Measurements from ENCODE around the gene CDC42EP2.
"Not testable (repeated sequence)": the region's sequence is repeated elsewhere in the genome, so short reads cannot be mapped to it uniquely, and the experiment has no call there.

The CDC42EP2 gene

DNA sequence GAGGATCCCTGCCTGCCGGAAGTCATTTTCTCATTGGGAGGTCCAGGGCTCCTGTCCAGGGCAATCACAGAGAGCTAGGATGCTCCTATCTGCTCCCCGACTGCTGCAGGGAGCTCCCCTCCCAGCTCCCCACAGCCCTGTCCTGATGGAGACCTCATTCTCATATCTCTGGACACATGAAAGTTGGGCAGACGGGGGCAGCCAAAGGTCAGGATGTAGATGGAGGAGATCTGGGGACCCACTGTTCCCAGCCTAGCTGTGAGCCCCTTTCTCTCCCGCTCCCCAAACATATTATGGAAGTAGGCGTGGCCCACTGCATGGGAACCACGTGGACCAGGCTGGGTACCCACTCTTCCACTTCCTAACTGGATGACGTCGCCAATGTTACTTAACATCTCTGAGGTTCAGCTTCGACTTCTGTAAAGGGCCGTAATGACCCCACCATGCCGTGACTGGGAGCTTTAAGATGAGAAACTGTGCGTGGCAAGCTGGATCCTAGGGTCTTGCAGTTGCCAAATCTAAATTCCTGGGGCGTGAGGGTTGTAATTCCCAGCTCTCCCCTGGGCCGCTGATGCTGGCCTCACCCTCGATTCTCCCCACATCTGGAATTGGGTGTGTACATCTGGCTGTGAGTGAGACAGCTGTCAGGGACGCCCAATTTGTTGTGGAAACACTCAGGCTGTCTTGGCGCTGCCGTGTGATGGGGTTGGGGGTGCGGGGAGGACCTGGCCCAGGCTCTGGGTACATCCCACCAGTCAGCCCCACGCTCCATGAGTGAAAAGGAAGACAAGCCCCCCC is 1.8 kb downstream of the CDC42EP2 start:
- peak; percentile 45 for DNase-seq

DNA sequence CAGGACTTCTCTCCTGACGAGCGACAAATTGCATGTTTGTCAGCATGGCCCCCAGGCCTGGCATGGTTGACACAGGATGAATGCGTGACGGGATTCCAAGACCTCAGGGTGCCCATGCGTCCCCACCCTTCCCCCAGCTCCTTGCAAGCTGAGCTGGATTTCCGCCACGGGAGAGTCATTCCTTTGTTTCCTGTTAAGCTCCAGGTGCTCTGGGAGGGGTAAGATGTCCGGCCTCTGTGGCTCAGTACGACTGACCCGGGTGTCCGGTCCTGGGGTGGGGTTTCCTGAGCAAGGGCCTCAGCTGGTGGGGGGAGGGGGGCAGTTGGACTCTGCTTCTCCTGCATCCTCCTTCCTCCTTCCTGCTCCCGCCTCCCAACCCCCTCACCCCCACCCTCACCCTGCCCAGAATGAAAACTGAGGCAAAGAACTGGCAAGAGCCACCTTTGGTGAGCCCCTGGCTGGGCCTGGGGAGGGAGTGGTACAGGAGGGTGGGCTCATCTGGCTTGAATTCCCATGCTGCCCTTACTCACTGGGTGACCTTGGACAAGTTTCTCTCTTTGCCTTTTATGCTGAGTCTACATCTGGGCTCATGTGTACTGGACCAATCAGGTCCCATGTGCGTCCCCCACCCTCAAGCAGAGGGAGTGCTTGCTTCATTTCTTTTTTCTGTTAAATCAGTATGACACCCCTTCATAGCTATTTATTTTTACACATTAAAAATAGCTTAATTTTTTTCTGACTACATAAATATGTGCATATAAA is 2.5 kb downstream of the CDC42EP2 start:
- DNase-seq, result peak; percentile 59

DNA sequence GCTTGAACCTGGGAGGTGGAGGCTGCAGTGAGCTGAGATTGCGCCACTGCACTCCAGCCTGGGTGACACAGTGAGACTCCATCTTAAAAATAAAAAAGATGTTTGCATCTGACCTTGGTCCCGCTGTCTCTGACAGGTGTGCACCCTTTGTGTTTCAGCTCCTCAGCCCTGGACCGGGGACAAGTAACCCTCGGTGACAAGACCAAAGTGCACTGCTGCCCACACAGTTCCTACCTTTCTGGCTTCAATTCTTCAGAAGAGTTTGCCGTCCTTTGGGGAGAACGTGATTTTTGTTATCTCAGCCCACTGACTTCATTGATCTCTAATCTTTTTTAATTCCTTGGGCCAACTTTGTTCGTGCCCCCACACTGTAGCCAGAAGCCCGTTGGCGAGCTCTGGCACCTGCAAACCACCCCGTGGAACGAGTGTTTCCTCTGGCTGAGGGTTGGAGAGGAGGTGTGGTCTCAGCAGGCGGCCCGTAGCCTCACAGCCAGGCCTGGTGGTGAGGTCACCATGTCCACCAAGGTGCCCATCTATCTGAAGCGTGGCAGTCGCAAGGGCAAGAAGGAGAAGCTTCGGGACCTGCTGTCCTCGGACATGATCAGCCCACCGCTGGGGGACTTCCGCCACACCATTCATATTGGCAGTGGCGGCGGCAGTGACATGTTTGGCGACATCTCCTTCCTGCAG is 5.9 kb downstream of the CDC42EP2 start:
- no peak for DNase-seq

DNA sequence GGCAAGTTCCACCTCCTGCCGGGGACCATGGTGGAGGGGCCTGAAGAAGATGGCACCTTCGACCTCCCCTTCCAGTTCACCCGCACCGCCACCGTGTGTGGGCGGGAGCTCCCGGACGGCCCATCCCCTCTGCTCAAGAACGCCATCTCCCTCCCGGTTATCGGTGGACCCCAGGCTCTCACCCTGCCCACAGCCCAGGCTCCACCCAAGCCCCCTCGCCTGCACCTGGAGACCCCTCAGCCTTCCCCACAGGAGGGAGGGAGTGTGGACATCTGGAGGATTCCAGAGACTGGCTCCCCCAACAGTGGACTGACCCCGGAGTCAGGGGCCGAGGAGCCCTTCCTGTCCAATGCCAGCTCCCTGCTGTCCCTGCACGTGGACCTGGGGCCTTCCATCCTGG is 6.4 kb downstream of the CDC42EP2 start:
- DNase-seq, result no peak

DNA sequence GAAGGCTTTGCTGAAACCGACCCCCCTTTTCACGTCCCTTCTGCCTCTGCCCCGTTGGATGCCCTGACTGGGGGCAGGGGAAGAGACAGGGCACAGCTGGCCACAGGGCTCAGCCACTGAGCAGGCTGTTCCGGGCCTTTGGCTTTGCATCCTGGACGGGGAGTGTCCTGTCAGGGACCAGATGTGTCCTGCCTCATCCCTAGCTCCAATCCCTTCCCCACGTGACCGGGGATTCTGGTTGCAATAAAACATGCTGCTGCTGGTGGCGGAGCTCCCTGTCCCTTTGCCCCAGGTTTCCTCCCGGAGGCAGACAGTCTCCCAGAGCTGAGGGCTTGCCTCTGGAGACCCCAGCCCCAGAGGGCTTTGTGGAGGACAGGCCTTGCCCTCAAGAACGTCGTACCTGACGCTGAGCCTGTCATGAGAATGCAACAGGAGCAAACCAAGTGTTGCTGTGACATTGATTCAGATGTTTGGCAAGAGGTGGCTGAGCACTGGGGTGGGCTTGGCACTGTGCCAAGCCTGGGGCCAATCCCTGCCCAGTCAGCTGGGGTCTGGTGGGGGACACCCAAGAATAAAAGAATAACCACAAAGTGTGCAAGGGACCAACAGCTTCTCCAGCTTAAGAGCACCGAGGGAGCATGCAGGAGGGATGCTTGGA is 7.3 kb downstream of the CDC42EP2 start:
- DNase-seq, result peak; percentile 25

DNA sequence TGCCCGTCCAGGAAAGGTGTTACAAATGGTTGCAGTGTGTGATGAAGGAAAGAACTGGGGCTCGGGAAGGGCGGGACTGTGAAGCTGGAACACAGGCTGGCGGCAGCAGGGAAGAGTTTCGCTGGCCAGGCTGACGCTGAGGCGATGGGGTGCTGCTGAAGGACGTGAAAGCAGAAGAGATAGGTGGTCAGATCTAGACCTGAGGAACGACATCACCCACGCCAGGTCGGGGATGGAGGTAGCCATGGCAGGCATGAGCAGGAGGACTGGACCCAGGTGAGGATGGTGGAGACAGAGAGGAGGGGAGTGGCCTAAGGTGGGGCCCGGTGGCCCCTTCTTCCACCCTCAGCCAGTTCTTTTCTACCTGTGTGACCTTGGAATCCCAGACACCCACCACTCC is 9.1 kb downstream of the CDC42EP2 start:
- no peak for DNase-seq

DNA sequence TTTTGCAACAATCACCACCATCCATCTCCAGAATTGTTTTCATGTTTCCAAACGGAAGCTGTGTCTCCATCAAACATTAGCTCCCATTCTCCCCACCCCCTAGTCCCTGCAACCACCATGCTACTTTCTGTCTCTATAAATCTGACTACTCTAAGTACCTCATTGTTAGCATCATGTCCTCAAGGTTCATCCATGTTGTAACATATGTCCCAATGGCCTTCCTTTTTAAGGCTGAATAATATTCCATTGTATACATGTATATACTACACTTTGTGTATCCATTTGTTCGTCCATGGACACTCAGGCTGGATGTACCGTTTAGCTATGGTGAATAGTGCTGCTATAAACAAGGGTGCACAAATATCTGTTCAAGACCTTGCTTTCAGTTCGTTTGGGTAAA is 10.8 kb downstream of the CDC42EP2 start:
- no peak for DNase-seq

DNA sequence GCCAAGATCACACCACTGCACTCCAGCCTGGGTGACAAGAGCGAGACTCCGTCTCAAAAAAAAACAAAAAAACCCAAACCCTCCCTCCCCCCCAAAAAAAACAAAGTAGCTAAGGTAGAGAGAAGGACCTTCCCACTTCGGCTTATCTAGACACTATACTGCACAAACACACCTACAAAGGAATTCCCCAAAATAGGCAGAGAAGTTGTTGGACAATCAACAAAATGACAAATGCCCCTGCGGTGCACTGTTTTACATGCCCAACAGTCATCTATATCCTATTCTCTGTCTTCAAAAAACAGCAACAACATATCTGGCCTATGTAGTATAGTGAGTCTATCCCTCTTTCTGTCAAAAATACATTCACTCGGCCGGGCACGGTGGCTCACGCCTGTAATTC is 12.4 kb downstream of the CDC42EP2 start:
- no peak for DNase-seq

DNA sequence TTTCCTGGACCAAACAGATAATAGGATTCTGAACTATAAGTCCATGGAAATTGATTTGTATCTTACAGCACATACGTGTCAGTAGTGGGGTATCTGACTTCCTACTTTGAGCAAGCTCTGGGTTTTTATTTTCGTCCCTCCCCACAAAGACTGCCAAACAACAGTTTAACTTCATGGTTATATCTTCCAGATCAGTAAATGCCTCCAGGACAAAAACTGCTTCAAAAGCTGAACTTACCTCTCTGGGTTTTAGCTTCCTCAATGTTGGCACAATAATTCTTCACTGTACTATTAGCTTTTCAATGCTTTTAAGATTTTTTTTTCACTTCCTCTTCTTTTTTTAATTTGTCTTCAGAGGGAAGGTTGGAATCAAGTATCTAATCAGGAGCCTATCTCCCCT is 14.8 kb downstream of the CDC42EP2 start:
- no peak for DNase-seq

DNA sequence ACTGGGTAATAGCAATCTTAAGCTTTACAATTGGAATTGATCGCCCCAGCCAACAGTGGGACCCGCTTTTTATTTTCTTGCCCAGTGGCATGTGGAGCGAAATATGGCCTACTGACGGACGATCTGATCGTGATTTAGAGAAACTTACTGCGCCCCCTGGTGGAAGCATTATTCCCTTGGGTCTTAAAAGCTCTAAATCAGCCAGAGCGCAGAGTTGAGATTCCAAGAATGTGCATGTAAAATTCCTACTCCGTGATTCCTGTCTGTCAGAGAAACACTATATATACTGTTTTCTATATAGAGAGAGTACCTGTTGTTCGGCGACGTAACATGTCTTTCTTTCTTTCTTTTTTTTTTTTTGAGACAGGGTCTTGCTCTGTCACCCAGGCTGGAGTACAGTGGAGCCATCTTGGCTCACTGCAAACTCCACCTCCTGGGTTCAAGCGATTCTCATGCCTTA is 15.3 kb downstream of the CDC42EP2 start:
- peak; percentile 70 for DNase-seq

DNA sequence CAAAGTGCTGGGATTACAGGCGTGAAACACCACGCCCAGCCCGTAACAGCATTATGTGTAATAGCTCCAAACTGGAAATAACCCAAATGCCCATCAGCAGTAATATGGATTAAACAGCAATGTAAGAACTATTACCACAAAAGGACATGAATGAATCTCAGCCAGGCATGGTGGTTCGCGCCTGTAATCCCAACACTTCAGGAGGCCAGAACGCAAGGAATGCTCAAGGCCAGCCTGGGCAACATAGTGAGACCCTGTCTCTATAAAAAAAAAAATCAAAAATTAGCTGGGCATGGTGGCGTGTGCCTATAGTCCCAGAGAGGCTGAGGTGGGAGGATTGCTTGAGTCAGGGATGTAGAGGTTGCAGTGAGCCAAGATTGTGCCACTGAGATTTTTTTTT is 15.9 kb downstream of the CDC42EP2 start:
- DNase-seq, result no peak

DNA sequence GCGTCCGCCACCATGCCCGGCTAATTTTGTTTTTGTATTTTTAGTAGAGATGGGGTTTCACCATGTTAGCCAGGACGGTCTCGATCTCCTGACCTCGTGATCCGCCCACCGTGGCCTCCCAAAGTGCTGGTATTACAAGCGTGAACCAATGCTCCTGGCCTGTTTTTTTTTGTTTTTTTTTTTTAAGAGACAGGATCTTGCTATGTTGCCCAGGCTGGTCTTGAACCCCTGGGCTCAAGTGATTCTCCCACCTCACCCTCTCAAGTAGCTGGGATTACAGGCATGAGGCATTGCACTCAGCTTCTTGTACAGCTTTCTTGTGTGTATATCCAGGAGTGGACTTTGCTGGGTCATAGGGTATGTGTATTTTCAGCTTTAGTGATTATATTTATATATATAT is 17.9 kb downstream of the CDC42EP2 start:
- not testable (repeated sequence) for DNase-seq

DNA sequence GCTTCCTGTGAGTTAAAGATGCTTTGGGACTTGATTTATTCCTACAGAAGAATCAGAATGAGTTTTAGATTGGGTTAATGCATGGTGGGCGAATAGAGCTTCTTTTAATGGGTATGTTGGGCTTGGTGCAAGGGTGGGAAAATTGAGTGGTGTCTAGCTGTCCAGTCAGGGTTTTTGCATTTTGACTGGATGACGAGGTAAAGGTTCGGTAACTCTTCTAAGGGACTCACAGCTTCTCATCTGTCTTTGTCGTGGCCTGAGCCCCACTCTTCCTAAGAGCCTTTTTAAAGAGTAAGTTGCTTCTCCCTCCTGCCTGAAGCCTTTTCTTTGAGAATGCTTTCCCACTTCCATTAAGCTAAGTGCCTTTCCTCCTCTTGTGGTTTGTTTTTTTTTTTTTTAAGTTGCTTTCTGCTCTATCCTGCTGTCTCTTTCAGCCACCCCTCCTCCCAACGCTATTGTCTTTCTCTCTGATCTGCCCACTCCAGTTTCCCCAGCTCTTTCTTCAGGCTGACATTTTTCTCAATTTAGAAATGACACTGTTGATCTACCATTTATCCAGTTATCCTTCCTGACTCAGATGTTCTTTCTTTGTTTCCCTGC is 20.1 kb downstream of the CDC42EP2 start:
- DNase-seq, result no peak

DNA sequence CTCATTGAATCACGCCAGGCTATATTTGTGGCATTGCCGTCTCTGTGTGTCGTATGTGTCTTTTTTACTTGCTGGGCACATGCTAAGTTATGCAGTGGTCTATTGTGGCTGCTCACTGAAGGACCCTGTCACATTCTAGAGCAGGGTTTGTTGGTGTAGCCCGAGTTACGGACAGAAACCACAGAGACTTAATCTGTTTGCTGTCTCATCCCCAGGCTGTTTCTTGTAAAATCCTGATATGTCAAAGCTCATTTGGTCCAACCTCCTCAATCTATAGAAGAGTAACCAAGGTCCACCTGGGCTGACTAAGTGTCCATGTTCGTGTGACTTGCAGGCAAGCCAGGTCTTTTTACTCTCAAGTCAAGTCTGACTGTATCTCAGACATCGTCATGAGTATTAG is 24.0 kb downstream of the CDC42EP2 start:
- DNase-seq, result no peak

DNA sequence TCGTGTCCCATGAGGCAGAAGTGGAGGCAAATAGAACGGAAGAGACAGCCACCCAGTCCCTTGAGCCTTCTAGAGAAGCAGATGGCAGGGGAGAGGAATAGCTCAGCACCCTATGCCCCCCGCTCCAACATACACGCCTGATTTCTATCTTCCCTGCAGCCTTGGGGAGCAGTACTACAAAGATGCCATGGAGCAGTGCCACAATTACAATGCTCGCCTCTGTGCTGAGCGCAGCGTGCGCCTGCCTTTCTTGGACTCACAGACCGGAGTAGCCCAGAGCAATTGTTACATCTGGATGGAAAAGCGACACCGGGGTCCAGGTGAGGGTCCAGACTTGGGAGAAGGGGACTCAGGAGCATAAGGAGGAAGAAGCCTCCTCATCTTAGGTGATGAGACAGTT is 25.6 kb downstream of the CDC42EP2 start:
- DNase-seq, result no peak

DNA sequence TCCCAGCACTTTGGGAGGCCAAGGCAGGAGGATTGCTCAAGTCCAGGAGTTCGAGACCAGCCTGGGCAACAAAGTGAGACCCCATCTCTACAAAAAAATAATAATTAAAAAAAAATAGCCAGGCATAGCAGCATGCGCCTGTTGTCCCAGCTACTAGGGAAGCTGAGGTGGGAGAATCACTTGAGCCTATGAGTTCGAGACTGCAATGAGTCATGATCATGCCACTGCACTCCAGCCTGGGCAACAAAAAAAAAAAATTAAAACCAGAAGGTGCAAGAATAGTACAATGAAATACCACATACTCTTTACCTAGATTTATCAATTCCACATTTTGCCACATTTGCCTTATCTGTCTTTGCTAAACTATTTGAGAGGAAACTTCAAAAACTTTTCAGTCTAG is 27.2 kb downstream of the CDC42EP2 start:
- no peak for DNase-seq

DNA sequence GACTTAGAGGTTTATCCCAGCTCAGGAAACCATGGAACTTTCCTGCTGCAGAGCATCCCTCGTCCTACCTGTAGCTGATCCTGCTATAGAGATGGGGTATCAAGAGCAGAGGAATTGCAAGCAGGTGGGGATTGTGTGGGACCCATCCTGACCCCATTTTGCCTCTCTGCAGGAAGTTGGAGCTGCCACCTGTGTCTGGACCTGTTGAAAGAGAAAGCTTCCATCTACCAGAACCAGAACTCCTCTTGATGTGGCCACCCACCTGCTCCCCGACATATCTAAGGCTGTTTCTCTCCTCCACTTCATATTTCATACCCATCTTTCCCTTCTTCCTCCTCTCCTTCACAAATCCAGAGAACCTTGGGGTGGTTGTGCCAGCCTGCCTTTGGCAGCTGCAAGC is 36.8 kb downstream of the CDC42EP2 start:
- DNase-seq, result no peak

DNA sequence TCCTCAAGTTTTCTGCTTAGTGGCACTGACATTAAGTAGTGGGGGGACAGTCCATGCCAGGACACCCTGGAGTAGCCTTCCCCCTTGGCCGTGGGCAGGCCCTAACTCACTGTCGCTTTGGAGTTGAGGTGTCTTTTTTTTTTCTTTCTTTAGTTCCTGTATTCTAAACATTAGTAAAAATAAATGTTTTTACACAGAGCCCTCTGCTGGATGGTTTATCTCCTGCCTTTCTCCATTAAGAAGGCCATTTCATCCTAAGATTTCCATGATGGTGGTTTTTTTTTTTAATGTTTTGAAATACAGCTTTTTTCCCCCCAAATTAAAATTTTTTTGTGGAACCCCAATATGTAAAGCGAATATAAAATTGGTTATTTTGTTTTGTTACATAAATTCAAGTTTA is 38.1 kb downstream of the CDC42EP2 start:
- no peak for DNase-seq

DNA sequence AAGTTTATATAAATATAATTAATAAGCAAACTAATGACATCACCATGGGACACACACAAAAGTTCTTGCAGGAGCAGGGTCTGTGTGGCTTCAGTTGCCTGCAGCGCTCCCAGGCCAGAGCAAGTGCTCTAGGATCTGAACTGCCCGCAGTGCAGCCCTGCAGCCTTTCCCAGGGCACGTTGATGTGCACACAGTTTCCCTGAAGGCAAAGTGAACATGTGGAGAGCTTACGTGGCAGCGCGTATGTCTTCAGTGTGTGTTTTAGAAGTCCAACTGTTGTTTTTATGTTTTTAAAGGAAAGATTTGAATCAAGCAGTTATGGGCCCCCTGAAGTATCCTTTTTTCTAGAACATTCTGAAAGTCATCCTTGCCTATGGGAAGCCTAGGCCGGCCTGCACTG is 38.7 kb downstream of the CDC42EP2 start:
- DNase-seq, result no peak

DNA sequence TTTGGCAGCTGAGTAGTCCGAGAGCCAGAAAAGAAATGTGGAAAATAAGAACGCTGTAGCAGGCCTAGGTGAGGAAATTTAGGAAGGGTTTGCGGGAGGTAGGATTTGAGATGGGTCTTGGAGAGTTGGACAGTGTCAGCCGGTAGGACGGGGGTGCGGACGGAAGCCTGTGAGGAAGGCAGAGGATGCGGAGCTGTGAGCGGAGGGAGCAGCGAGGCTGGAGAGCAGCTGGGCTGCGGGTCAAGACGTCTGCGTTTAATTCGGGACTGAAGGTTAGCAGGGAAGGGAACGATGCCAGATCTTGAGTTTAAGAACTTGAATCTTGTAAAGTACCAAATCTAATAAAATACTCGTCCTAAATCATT is 39.2 kb downstream of the CDC42EP2 start:
- no peak for DNase-seq

DNA sequence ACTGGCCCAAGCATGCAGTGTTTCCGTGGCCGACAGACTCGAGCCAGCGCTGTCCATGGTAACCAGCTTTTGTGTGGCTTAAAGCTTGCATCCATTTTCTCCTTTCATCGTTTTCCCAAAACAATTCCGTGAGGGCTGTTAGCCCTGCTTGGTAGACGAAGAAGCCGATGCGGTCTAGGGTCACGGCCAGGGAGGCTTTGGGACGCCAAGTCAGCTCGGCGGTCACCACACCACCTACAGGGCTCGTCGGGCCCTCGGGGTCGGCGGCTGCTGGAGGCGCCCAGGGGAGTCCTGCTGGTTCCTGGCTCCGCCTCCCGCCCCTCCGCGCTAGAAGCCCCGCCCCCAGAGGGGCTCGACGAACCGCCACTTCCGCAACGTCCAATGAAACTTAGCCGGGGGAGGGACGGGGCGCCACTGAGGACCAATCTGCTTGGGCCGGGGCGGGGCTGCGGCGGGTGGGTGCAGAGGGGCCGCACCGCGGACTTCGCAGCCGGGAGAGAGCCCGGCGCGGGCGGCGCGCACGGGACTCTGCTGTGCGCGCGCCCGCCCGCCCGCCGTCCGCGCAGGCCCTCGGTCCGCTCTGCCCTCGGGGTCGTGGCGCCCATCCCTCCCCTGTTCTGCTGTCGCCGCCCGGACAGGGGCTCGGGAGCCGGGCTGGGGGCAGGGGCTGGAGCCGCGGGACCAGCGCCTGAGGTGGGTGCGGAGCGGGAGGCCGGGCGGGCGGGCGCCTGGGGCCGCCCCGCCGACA is 39.8 kb downstream of the CDC42EP2 start, which contains the start of gene TIGD3:
TIGD3 (plus strand) TSS at position 487 of the 748 bp plus-strand sequence. CDS start 1,058 bp downstream, outside the sequence.
- peak; percentile 97 for DNase-seq
